ENCODE measurements around the gene EMP1. TPM values are rescaled to one million over a fixed set of nuclear protein-coding genes. Genes with fewer than 3 reads are reported as not detected.

EMP1 gene
- polyA plus RNA-seq, 1 donor from 2014 or later = 0.33 TPM

DNA sequence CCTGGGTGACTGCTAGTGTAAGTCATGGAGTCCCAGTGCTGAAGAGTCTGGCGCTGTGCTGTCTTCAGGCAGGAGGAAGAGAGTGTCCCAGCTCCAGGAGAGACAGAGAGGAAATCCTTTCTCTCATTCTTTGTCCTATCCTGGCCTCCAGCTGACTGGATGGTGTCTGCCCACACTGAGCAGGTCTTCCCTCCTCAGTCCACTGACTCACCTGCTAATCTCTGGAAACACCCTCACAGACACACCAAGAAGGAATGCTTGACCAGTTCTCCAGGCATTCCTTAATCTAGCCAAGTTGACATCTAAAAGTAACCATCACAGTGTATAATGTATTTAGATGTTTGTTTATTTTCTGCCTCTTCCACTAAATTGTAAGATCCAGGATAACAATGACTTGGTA is 53.9 kb downstream of the EMP1 start:
- no peaks in the 10 kb centered on the region for H4K20me1 ChIP-seq (ENCODE audit: insufficient read depth)
- no peak overlapping the region for H3K9ac ChIP-seq (ENCODE audit: low read length)
- H3K9me2 ChIP-seq (ENCODE audit: insufficient read depth, low read length) = no peaks in the 10 kb centered on the region
- no peaks in the 10 kb centered on the region for H3K27me3 ChIP-seq (ENCODE audit: insufficient read depth, low read depth, low read length)
- H3K27ac ChIP-seq (ENCODE audit: low read length) = no peak overlapping the region
- no peak overlapping the region for H3K4me2 ChIP-seq (ENCODE audit: low read length)
- no peak overlapping the region for H3K4me3 ChIP-seq (ENCODE audit: low read length)
- H3K79me2 ChIP-seq (replicated peaks; ENCODE audit: insufficient read depth, low read length) = no peaks in the 10 kb centered on the region
- TF ChIP-seq, protein P1, sequence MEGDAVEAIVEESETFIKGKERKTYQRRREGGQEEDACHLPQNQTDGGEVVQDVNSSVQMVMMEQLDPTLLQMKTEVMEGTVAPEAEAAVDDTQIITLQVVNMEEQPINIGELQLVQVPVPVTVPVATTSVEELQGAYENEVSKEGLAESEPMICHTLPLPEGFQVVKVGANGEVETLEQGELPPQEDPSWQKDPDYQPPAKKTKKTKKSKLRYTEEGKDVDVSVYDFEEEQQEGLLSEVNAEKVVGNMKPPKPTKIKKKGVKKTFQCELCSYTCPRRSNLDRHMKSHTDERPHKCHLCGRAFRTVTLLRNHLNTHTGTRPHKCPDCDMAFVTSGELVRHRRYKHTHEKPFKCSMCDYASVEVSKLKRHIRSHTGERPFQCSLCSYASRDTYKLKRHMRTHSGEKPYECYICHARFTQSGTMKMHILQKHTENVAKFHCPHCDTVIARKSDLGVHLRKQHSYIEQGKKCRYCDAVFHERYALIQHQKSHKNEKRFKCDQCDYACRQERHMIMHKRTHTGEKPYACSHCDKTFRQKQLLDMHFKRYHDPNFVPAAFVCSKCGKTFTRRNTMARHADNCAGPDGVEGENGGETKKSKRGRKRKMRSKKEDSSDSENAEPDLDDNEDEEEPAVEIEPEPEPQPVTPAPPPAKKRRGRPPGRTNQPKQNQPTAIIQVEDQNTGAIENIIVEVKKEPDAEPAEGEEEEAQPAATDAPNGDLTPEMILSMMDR (IDR thresholded peaks at IDR 0.05; ENCODE audit: poor library complexity, severe bottlenecking) = no peak
- TF ChIP-seq EZH2 (IDR thresholded peaks at IDR 0.05; ENCODE audit: borderline replicate concordance, insufficient read depth, low read length, poor library complexity, severe bottlenecking) (no peak), MXI1 (conservative IDR thresholded peaks at IDR 0.05; ENCODE audit: poor library complexity, severe bottlenecking) (no peak), TAF1 (IDR thresholded peaks at IDR 0.05; ENCODE audit: low read depth) (no peak), RAD21 (conservative IDR thresholded peaks at IDR 0.05) (no peak), SMC3 (conservative IDR thresholded peaks at IDR 0.05; ENCODE audit: poor library complexity) (no peak), POLR2AphosphoS5 (IDR thresholded peaks at IDR 0.05) (no peak), EP300 (conservative IDR thresholded peaks at IDR 0.05; ENCODE audit: poor library complexity, severe bottlenecking) (no peak)
- TF ChIP-seq, protein P2, sequence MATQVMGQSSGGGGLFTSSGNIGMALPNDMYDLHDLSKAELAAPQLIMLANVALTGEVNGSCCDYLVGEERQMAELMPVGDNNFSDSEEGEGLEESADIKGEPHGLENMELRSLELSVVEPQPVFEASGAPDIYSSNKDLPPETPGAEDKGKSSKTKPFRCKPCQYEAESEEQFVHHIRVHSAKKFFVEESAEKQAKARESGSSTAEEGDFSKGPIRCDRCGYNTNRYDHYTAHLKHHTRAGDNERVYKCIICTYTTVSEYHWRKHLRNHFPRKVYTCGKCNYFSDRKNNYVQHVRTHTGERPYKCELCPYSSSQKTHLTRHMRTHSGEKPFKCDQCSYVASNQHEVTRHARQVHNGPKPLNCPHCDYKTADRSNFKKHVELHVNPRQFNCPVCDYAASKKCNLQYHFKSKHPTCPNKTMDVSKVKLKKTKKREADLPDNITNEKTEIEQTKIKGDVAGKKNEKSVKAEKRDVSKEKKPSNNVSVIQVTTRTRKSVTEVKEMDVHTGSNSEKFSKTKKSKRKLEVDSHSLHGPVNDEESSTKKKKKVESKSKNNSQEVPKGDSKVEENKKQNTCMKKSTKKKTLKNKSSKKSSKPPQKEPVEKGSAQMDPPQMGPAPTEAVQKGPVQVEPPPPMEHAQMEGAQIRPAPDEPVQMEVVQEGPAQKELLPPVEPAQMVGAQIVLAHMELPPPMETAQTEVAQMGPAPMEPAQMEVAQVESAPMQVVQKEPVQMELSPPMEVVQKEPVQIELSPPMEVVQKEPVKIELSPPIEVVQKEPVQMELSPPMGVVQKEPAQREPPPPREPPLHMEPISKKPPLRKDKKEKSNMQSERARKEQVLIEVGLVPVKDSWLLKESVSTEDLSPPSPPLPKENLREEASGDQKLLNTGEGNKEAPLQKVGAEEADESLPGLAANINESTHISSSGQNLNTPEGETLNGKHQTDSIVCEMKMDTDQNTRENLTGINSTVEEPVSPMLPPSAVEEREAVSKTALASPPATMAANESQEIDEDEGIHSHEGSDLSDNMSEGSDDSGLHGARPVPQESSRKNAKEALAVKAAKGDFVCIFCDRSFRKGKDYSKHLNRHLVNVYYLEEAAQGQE (IDR thresholded peaks at IDR 0.05; ENCODE audit: borderline replicate concordance) = no peak
- H3K9me3 ChIP-seq (ENCODE audit: low read length) = no peaks in the 10 kb centered on the region
- no peaks in the 10 kb centered on the region for H3F3A ChIP-seq (ENCODE audit: insufficient read depth, low read length, poor library complexity, severe bottlenecking)
- H2AFZ ChIP-seq (ENCODE audit: low read depth, low read length) = no peak overlapping the region
- H3K36me3 ChIP-seq (ENCODE audit: insufficient read depth, low read length) = no peaks in the 10 kb centered on the region

DNA sequence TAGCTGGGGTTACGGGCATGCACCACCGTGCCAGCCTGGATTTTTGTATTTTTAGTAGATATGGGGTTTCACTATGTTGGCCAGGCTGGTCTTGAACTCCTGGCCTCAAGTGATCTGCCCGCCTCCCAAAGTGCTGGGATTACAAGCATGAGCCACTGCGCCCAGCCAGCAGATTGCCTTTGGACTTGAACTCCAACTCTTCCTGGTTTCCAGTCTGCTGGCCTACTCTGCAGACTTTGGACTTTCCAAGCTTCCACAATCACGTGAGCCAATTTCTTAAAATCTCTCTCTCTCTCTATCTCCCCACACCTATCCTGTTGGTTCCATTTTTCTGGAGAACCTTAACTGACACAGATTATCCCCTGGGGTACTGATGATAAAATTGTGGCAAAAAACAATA is 55.0 kb downstream of the EMP1 start:
- no peaks in the 10 kb centered on the region for H4K20me1 ChIP-seq (ENCODE audit: insufficient read depth)
- no peak overlapping the region for H3K9ac ChIP-seq (ENCODE audit: low read length)
- H3K4me2 ChIP-seq (ENCODE audit: low read length) = no peak overlapping the region
- no peaks in the 10 kb centered on the region for H3K9me2 ChIP-seq (ENCODE audit: insufficient read depth, low read length)
- no peaks in the 10 kb centered on the region for H3K27me3 ChIP-seq (ENCODE audit: insufficient read depth, low read depth, low read length)
- H3K4me3 ChIP-seq (ENCODE audit: low read length) = no peak overlapping the region
- TF ChIP-seq, protein P1 (IDR thresholded peaks at IDR 0.05; ENCODE audit: poor library complexity, severe bottlenecking) = no peak
- TF ChIP-seq RAD21 (conservative IDR thresholded peaks at IDR 0.05) = no peak
- TF ChIP-seq, protein P2 (IDR thresholded peaks at IDR 0.05; ENCODE audit: borderline replicate concordance) = no peak
- TF ChIP-seq EZH2 (IDR thresholded peaks at IDR 0.05; ENCODE audit: borderline replicate concordance, insufficient read depth, low read length, poor library complexity, severe bottlenecking) = no peak
- TF ChIP-seq SMC3 (conservative IDR thresholded peaks at IDR 0.05; ENCODE audit: poor library complexity) = no peak
- no peak for TF ChIP-seq TAF1 (IDR thresholded peaks at IDR 0.05; ENCODE audit: low read depth)
- TF ChIP-seq EP300 (conservative IDR thresholded peaks at IDR 0.05; ENCODE audit: poor library complexity, severe bottlenecking) = no peak
- no peak for TF ChIP-seq POLR2AphosphoS5 (IDR thresholded peaks at IDR 0.05)
- no peak for TF ChIP-seq MXI1 (conservative IDR thresholded peaks at IDR 0.05; ENCODE audit: poor library complexity, severe bottlenecking)
- no peaks in the 10 kb centered on the region for H3F3A ChIP-seq (ENCODE audit: insufficient read depth, low read length, poor library complexity, severe bottlenecking)
- H3K9me3 ChIP-seq (ENCODE audit: low read length) = no peaks in the 10 kb centered on the region
- no peak overlapping the region for H3K27ac ChIP-seq (ENCODE audit: low read length)
- no peak overlapping the region for H2AFZ ChIP-seq (ENCODE audit: low read depth, low read length)
- no peaks in the 10 kb centered on the region for H3K79me2 ChIP-seq (replicated peaks; ENCODE audit: insufficient read depth, low read length)
- no peaks in the 10 kb centered on the region for H3K36me3 ChIP-seq (ENCODE audit: insufficient read depth, low read length)
